Frontal cortex (tissue), 4 donors: ENCODE results near the gene IQGAP2. TPM values are rescaled to one million over a fixed set of nuclear protein-coding genes. Genes with fewer than 3 reads are reported as not detected.
"Not testable (repeated sequence)": the region's sequence is repeated elsewhere in the genome, so short reads cannot be mapped to it uniquely, and the experiment has no call there.

Experiments used
- DNase-seq, 2 donors: peaks; one replicate each; pipeline ENCODE4 v3.0.0; 2012; ENCODE audit warnings: low spot score in 2 of 2
- FAIRE-seq: peaks from 2 replicates; lab custom pipeline; 2012; peaks lifted over from hg19 to GRCh38; lab: Jason Lieb, UNC
- total RNA-seq: library from RNA; depleted of rRNA; stranded (reverse); fragments of >200 nt; gene quantifications from one replicate; pipeline ENCODE4 v1.2.3, GENCODE V29; 2014
- donor health status: control.
- donor health status: control.
- donor health status: control.

IQGAP2 gene
- total RNA-seq, 1 donor from 2014 or later, result 9.4 TPM

DNA sequence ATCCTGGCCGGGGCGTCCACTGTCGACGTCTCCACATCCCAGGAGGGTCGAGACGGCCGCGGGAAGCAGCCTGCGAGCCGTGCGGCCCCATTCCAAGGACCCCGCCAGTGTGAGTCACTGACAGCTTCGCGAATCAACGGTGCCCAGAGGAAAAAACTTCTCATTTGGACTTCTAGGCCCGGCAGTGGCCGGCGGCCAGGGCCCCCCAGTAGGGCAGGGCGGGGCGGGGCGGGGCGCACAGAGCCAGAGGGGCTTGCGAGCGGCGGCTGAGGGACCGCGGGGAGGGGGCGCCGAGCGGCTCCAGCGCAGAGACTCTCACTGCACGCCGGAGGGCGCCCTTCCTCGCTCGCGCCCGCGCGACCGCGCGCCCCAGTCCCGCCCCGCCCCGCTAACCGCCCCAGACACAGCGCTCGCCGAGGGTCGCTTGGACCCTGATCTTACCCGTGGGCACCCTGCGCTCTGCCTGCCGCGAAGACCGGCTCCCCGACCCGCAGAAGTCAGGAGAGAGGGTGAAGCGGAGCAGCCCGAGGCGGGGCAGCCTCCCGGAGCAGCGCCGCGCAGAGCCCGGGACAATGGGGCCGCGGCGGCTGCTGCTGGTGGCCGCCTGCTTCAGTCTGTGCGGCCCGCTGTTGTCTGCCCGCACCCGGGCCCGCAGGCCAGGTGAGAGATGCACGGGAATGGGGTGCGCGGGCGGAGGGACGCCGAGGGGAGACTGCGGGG, 312.8 kb downstream of the IQGAP2 start, which contains the start of gene F2R:
Gene F2R, plus strand, starts transcription at position 391 of the 720 bp plus-strand sequence. Its CDS starts 182 bp downstream, at position 573.
- DNase-seq (peak; percentile 54 to 63), FAIRE-seq (no peak)

DNA sequence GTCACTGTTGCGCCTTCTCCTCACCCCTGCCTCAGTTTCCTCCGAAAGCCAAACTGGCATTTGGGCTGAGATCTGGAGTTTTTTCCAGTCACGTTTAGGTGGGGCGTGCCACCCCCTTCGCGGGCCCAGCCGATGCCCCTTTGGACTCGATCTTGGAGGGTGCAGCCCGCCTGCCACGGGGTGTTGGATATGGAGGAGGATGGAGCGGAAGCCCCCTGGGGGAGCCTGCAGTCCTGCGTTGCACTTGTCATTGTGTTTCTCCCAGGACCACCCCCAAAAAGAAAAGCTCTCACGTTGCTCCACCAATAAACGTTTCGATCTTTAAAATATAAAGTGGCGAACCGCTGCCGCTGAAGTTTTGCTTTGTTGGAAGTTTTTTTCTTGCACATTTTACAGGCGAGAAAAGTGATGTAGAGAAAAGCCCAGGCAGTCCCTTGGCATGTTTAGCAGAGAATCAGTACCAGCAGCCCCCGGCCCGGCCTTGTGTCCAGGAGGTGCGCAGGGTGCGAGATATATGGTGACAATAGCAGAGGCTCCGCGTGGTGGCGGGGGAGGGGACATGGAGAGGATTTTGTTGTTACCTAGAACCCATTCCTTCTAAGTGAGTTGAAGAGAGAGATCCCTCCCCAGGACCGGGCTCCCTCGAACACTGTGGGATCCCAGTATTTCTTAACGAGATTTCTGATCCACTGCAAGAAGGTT, 313.5 kb downstream of the IQGAP2 start:
- DNase-seq (no peak), FAIRE-seq (no peak)

DNA sequence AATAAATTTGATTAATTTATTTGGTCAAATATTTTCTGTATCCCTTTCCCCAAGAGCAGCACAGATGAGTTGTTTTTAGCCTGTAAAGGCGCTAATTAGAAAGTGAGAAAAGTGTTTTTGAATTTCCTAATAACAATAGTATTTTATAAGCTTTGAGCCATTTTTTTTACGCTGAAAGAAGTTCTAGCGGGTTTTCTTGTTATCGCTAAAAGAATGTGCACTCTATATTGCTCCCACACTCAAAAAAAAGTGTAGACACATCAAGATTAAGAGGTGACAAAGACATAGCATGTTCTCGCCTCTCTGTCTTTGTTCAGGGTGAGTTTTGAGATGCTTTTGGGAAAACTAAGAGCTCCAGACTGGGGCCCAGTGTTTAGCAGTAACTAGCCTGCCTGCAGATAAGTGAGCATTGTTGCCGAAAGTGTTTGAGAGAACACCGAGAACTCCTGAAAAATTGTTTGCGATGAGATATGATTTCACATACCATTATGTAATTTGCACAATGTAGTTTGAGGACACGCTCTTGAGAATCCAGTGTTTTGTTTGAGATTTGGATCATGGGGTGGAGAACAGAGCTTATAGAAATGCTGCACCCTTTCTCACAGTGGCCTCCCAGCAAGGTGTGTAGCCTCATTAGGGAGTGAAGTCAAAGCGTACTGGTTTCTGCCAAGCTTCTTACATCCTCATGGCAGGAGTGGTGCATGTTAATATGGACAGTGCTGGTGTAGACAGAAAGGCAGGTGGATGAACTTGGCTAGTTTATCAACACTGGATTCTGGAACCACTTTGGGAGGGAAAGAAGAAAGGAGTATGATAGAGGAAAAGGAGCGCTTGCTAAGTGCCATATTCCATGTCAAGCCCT, 314.4 kb downstream of the IQGAP2 start:
- no peak for DNase-seq

DNA sequence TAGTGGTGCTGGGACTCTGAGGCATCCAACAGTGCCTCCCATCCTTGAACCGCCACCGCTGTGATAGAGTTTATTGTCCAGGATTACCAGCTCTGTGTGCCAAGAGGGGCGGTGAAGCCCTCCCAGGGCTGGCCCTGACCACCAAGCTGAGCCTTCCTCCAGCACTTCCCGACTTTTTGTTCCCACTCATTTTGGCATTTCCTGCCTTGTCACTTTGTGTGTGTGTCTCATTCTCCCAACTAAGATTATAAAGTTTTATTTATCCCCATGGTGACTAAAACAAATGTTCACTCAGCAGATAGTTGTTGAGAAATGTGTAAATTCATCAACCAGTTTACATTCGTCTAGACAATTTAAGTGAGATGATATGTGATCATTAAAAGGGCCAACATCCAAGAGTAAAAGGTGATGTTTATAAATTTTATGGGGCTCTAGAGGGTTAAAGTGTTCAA, 315.3 kb downstream of the IQGAP2 start:
- FAIRE-seq (no peak), DNase-seq (no peak)

More for the DNA sequence above, 314.4 kb downstream of the IQGAP2 start:
- no peak for FAIRE-seq

DNA sequence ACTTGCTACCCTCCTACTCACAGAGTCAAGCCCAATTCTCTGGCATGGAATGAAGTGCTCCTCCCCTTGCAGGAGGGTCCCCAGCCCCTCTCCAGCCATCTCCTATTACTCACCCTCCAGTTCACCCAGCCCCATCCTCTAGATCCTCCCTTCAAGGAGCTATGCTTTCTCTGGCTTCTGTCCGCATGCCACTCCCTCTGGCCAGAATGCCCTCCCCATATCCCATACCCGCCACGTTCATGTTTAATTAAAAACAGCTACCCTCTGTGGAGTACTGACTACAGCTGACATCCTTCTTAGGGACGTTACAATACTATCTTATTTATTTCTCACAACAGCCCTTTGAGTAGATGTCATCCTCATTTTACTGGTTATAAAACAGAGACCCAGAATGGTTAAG, 315.8 kb downstream of the IQGAP2 start:
- DNase-seq, result no peak
- FAIRE-seq, result no peak

DNA sequence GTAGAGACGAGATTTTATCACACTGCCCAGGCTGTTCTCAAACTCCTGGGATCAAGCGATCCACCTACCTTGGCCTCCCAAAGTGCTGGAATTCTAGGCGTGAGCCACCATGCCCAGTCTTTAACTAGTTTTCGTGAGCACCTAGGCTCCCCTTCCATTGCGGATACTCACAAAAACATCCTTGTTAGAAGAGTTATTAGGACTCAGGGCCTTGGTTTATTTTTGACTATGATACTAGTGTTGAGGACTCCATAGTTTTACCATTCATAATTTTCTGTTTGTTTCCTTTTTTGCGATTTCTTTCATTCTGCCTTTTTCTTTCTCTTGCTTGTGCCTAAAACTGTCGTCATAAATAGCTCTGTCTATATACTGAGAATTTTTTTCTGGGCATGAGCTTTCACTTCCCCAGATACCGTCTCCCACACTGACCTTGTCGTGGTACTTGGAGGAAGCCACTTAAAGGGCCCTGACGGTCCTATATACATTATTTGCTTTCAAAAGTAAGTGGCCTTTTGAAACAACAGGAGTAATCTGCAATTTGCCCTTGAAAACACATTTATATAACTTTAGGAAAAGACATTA, 318.0 kb downstream of the IQGAP2 start:
- FAIRE-seq, result no peak
- no peak for DNase-seq

DNA sequence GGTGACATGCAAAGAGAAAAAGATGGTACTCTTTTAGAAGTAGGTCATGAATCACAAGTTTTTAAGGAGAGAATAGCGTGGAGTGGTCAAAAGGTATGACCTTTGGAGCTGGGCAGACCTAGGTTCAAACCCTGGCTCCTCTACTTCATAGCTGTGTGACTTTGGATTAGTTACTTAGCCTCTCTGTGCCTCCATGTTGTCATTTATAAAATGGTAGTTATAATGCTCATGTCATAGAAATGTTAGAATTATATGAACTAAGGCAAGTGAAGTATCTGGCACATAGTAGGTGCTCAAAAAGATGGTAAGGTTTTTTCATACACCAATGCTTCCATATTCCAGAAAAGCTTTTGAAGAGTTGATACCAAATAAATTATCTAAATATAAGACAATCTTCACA, 320.2 kb downstream of the IQGAP2 start:
- DNase-seq (no peak), FAIRE-seq (no peak)

DNA sequence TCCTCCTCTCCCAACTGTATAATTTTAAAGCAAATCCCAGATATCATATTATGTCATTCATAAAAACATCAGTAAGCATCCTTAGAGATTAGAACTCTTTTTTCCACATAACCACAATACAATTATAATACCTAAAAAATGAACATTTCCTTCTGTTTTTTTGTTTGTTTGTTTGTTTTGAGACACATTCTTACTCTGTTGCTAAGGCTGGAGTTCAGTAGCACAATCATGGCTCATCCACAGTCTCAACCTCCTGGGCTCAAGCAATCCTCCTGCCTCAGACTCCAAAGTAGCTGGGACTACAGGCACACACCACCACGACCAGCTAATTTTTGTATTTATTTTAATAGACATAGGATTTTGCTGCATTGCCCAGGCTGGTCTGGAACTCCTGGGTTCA, 320.8 kb downstream of the IQGAP2 start:
- no peak for FAIRE-seq

DNA sequence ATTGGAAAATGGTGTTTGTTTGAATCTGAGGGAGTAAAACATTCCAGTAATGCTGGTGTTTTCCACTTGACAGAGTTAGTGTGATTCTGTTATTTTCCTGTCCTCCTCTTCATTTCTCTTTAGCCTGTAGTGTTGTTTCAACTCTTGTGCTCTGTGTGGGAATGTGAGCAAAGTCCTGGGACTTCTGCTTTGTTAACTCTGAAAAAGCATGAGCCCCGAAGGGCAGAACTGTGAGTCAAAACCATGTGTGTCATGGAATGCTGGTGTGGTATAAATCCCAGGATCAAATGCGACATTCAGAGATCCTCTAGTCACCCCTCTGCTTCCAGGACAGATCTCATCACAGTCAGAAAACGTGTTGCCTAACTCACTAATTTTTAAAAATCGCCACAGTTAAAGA, 321.8 kb downstream of the IQGAP2 start:
- no peak for DNase-seq
- FAIRE-seq, result no peak

More for the DNA sequence above, 320.8 kb downstream of the IQGAP2 start:
- no peak for DNase-seq

DNA sequence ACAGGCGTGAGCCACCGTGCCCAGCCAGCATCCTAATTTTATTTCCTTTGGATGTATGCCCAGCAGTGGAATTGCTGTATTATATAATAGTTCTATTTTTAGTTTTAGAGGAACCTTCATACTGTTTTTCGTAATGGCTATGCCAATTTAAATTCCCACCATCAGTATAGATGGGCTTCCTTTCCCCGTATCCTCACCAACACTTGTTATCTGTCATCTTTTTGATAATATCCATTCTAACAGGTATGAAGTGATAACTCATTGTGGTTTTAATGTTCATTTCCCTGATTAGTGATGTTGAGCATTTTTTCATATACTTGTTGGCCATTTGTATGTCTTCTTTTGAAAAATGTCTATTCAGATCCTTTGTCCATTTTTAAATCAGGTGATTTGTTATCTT, 325.9 kb downstream of the IQGAP2 start:
- FAIRE-seq (no peak), DNase-seq (no peak)

DNA sequence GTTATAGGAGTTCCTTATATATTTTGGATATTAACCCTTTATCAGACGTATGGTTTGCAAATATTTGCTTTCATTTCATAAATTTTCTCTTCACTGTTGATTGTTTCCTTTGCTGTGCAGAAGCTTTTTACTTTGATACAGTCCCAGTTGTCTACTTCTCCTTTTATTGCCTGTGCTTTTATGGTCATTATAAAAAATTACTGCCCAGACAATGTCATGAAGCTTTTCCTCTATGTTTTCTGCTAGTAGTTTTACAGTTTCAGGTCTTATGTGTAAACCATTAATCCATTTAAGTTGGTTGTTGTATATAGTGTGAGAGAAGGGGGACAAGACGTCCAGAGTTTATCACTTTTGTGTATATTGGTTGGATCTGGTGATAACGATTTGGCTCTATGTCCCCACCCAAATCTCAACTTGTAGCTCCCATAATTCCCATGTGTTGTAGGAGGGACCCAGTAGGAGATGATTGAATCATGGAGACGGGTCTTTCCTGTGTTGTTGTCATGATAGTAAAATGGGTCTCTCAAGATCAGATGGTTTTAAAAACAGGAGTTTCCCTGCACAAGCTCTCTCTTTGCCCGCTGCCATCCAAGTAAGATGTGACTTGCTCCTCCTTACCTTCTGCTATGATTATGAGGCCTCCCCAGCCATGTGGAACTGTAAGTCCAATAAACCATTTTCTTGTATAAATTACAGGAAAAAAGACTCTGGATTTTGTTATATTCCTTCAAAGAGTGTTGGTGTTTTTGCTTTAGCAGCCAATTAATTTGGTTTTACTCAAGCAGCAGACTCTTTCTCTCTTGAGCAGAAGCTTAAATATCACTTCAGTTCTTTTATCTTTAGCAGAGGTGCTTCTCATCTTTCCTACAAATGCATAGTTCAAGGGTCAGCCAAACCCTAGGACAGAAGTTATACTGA, 326.5 kb downstream of the IQGAP2 start:
- no peak for DNase-seq
- no peak for FAIRE-seq

DNA sequence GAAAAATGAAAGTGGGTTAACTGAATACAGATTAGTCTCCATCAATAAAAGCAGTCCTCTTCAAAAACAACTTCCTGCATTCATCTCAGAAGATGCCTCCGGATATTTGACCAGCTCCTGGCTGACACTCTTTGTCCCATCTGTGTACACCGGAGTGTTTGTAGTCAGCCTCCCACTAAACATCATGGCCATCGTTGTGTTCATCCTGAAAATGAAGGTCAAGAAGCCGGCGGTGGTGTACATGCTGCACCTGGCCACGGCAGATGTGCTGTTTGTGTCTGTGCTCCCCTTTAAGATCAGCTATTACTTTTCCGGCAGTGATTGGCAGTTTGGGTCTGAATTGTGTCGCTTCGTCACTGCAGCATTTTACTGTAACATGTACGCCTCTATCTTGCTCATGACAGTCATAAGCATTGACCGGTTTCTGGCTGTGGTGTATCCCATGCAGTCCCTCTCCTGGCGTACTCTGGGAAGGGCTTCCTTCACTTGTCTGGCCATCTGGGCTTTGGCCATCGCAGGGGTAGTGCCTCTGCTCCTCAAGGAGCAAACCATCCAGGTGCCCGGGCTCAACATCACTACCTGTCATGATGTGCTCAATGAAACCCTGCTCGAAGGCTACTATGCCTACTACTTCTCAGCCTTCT, 329.4 kb downstream of the IQGAP2 start:
- FAIRE-seq, result no peak

DNA sequence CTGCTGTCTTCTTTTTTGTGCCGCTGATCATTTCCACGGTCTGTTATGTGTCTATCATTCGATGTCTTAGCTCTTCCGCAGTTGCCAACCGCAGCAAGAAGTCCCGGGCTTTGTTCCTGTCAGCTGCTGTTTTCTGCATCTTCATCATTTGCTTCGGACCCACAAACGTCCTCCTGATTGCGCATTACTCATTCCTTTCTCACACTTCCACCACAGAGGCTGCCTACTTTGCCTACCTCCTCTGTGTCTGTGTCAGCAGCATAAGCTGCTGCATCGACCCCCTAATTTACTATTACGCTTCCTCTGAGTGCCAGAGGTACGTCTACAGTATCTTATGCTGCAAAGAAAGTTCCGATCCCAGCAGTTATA, 329.9 kb downstream of the IQGAP2 start:
- no peak for DNase-seq
- FAIRE-seq, result no peak

More for the DNA sequence above, 329.4 kb downstream of the IQGAP2 start:
- DNase-seq, result no peak

DNA sequence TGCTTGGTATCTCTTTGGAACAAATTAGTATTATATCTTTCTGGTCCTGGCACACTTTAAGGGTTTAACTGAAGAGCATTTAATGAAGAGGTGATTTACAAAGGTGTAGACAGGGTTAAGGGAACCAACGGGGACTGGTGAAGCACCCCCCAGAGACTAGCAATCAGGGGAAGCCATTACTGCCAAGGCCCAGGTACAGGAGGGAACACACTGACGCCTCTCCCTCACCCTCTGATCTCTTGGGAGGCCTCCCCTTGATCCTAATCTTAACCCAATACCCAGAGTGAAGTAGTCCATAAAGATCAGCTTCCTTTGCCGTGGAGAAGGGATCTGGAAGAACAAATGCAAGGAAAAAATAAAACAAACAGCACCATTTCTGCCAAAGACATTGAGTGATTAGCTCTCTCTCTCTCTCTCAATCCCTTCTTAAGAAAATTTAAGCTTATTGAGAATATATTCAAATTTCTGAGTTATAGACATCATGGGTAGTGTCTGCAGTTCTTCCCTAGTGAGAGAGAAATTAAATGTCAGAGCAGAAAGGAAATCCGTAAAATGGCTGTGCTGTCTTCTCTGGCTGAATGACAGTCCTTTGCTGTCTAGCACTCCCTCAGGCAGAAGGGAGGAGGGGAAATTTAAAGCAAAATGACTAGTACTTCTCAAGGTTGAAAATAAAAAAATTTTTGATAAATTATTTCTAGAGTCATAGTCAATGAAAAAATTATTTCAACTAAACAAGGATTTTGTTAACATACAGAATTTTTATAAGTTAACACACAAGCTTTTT, 332.9 kb downstream of the IQGAP2 start:
- FAIRE-seq, result no peak

DNA sequence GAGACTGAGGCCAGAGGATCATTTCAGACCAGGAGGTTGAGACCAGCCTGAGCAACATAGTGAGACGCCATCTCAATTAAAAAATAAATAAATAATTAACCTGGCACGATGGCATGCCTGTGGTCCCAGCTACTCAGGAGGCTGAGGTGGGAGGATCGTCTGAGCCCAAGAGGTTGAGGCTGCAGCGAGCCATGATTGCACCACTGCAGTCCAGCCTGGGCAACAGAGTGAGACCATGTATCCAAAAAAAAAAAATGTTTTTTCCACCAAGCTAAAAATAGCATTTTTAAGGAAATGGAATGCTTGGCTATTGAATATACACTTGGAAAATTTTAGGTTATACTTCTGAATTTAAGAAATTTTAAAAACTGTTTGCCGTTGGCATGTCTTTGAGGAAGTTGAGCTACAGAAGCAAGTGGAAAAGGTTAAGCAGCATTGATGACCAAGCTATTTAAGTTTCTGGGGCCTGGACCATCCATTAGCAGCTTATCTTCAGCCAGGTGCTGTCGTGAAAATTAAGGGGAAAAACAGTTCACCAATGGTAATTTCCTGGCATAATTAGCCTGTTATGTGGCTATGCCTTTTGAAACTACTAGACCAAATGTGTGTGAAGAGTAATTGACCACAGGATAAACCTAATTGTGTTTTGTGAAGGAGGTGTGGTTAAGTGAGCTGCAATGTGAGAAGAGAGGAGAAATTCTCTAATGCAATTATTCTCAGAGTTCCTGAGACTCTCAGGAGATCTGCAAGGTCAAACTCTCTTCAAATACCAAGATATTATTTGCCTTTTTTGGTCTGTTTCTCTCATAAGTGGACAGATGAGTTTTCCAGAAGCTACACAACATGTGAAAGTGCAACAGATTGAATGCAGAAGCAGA, 333.8 kb downstream of the IQGAP2 start:
- FAIRE-seq (no peak), DNase-seq (no peak)

More for the DNA sequence above, 332.9 kb downstream of the IQGAP2 start:
- DNase-seq, result no peak

DNA sequence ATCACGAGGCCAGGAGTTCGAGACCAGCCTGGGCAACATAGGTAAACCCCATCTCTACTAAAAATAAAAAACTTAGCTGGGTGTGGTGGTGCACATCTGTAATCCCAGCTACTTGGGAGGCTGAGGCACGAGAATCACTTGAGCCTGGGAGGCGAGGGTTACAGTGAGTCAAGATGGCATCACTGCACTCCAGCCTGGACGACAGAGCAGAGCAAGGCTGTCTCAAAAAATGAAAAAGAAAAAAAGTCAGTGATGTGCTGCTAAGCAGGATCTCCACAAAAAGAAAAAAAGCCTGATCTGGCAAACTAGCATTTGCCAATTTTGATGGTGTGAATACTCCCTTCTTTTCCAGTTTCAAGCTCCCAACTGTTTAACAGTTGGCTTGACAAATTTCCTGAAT, 334.8 kb downstream of the IQGAP2 start:
- DNase-seq (no peak), FAIRE-seq (no peak)

DNA sequence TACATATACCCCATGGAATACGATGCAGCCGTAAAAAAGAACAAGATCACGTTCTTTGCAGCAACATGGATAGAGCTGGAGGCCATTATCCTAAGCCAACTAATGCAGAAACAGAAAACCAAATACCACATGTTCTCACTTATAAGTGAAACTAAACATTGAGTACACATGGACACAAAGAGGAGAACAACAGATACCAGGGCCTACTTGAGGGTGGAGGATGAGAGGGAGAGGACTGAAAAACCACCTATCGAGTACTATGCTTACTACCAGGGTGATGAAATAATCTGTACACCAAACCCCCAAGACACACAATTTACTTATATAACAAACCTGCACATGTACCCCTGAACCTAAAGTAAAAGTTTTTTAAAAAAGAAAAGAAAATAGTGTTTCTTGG, 338.4 kb downstream of the IQGAP2 start:
- not testable (repeated sequence) for FAIRE-seq, DNase-seq
